SU-DHL-6 (cell line): ENCODE data around the gene OTOF.

Experiments used
- CTCF ChIP-seq: fragments of 200-600 bp; sonication (generic); IDR thresholded peaks from one replicate; pipeline ENCODE4 v1.5.1; 2017; ENCODE audit warnings: antibody characterized with exemption, mild to moderate bottlenecking, low read length, moderate library complexity; ENCODE audit not compliant: insufficient read depth, poor library complexity, severe bottlenecking
- EZH2phosphoT487 ChIP-seq: fragments of 200-600 bp; sonication (generic), shearing (Covaris generic); conservative IDR thresholded peaks from 2 replicates; pipeline ENCODE4 v1.6.1; 2018; ENCODE audit warnings: mild to moderate bottlenecking, antibody characterized with exemption, low read length, moderate library complexity, mixed read lengths

GRCh38 chr2:26457251-26457666, 20.7 kb downstream of the OTOF start:
- no peak for TF ChIP-seq CTCF
- no peak for TF ChIP-seq EZH2phosphoT487
